ENCODE data around the gene CCDC12. TPM values are rescaled to one million over a fixed set of nuclear protein-coding genes. Genes with fewer than 3 reads are reported as not detected.

Gene CCDC12
- polyA plus RNA-seq, 1 of the 3 experiments (the other 2 are of a cell fraction) = 105 TPM

DNA sequence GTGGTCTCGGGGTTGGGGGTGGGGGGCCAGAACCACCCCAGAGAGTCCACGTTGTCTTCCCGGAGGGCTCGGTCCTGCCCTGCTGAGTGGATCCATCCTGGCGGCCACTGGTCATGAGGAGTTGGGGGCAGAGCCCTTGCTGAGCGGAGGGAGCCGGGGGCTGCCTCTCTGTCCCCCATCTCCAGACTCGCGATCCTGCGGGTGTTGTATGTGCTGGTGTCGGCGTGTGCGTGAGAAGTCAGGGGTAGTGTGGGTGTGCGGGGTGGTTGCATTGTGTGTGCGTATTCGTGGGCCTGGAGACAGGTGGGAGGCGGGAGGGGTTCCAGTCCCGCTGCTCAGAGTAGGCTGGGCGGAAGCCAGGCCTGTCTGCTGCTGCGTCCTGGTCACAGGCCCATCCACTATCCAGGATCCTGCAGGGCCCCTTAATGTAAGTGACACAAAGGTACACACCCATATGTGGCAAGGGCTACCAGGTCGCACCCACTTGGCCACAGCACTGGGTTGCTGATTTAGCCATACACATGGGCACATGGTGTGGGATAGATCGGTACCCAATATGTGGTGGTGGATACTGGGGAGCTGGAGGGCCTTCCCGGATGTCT is 33.7 kb upstream of the CCDC12 start:
- DNase-seq = no peak
- Histone ChIP-seq H3K36me3 (replicated peaks in 1 of 2; ENCODE audit: control insufficient read depth in 1 of 2, insufficient read depth in 2 of 2, low read length in 1 of 2) (peaks cover 0 to 12% of the 10 kb centered on the region in 2 experiments), H3K79me2 (ENCODE audit: insufficient read depth) (no peaks in the 10 kb centered on the region), H3K4me2 (peak overlapping the region; percentile 89; the same call in 1 of the 2 replicates), H3K9ac (no peak overlapping the region), H4K20me1 (ENCODE audit: insufficient read depth) (no peaks in the 10 kb centered on the region), H3K4me3 (ENCODE audit: low read depth in 2 of 2, low read length in 1 of 2) (peak overlapping the region in 1 of 2 experiments; percentile 48; a peak in 1 of 4 replicates), H3K9me2 (no peaks in the 10 kb centered on the region), H2AFZ (ENCODE audit: low read depth) (peak overlapping the region; percentile 87; the same call in 1 of the 2 replicates), H3K27ac (ENCODE audit: low read depth in 2 of 2, low read length in 1 of 2) (no peak overlapping the region), H3F3A (replicated peaks; ENCODE audit: insufficient read depth) (no peaks in the 10 kb centered on the region), H3K27me3 (ENCODE audit: insufficient read depth) (no peaks in the 10 kb centered on the region), H3K4me1 (ENCODE audit: control insufficient read depth in 1 of 2, insufficient read depth in 2 of 2, low read depth in 1 of 2, low read length in 1 of 2) (peaks cover 0 to 15% of the 10 kb centered on the region in 2 experiments; a peak in 1 of 4 replicates), H3K9me3 (no peaks in the 10 kb centered on the region)
- ChIA-PET CTCF (interaction anchor here (1.0 to 2.2 kb wide), 3 partner anchors 40 to 100 kb away, joined by 3 to 5 read pairs (median 3); no protein-coding TSS in a partner anchor), POLR2A (interaction anchor here (0.6 to 1.2 kb wide), 2 partner anchors 34 to 370 kb away, joined by 3 read pairs; partner anchors contain the start of gene PTPN23)
- no peak for TF ChIP-seq CHD2 (IDR thresholded peaks at IDR 0.05; ENCODE audit: low read length, partially characterized antibody)
- no peak for TF ChIP-seq RFX5 (IDR thresholded peaks at IDR 0.05; ENCODE audit: low read length)
- TF ChIP-seq GABPA (IDR thresholded peaks at IDR 0.05; ENCODE audit: low read depth) = no peak
- no peak for TF ChIP-seq RXRA (IDR thresholded peaks at IDR 0.05; ENCODE audit: borderline replicate concordance, low read depth)
- no peak for TF ChIP-seq NRF1 (IDR thresholded peaks at IDR 0.05; ENCODE audit: low read depth, low read length)
- TF ChIP-seq MXI1 (IDR thresholded peaks at IDR 0.05; ENCODE audit: low read depth, low read length) = no peak
- TF ChIP-seq TAF1 (IDR thresholded peaks at IDR 0.05; ENCODE audit: borderline replicate concordance, low read depth, low read length) = no peak
- TF ChIP-seq EP300 (IDR thresholded peaks at IDR 0.05; ENCODE audit: borderline replicate concordance in 1 of 2, low read depth in 1 of 2, low read length in 1 of 2) = no peak
- WGBS (ENCODE audit: low lambda C conversion rate) = 90% methylated on average over 19 of the region's 23 CpGs

DNA sequence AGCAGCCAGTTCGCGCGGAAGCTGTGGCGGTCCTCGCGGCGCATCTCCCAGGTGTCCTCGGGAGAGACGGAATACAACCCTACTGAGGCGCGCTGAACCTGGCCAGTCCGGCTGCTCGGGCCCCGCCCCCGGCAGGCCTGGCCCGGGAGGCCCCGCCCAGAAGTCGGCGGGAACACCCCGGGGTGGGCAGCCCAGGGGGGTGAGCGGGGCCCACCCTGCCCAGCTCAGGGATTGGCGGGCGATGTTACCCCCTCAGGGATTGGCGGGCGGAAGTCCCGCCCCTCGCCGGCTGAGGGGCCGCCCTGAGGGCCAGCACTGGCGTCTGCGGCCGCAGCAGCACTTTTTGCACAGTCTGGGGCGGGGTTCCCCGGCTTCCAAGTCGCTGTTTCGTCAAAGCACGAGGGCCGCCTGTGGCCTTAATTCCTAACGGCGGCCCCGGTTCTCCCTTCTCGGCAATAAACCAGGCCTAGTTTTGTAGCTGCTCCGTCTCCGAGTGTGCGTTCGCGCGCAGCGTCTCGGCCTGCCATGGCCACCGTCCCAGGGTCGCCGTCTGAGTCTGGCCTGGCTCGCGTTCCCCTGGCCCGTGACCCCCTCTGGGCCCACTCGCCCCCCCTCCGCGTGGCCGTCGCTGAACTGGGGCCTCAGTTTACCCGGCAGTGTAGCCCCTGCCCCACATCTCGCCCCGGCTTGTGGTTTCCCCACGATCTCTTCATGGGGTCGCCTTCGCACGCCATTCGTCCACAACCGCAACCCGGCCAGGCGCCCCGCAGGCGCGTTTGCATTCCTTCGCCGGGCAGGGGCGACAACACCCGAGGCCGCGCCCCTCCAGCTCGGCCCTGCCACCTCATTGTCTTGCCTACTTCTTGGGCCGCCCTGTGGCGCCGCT is 32.9 kb upstream of the CCDC12 start:
- Histone ChIP-seq H2AFZ (ENCODE audit: low read depth) (peak overlapping the region; percentile 87; the same call in 1 of the 2 replicates), H3K9me2 (no peaks in the 10 kb centered on the region), H3F3A (replicated peaks; ENCODE audit: insufficient read depth) (no peaks in the 10 kb centered on the region), H3K9ac (peak overlapping the region; percentile 65; the same call in 1 of the 2 replicates), H3K27ac (ENCODE audit: low read depth in 2 of 2, low read length in 1 of 2) (peak overlapping the region; percentile 42 to 72; a peak in 3 of 4 replicates), H3K36me3 (replicated peaks in 1 of 2; ENCODE audit: control insufficient read depth in 1 of 2, insufficient read depth in 2 of 2, low read length in 1 of 2) (peaks cover 0 to 12% of the 10 kb centered on the region in 2 experiments), H3K4me1 (ENCODE audit: control insufficient read depth in 1 of 2, insufficient read depth in 2 of 2, low read depth in 1 of 2, low read length in 1 of 2) (peaks cover 0 to 15% of the 10 kb centered on the region in 2 experiments; a peak in 1 of 4 replicates), H3K79me2 (ENCODE audit: insufficient read depth) (no peaks in the 10 kb centered on the region), H3K4me2 (peak overlapping the region; percentile 89), H4K20me1 (ENCODE audit: insufficient read depth) (no peaks in the 10 kb centered on the region), H3K9me3 (no peaks in the 10 kb centered on the region), H3K4me3 (ENCODE audit: low read depth in 2 of 2, low read length in 1 of 2) (peak overlapping the region; percentile 48 to 61), H3K27me3 (ENCODE audit: insufficient read depth) (no peaks in the 10 kb centered on the region)
- CTCF ChIA-PET = interaction anchor here (1.0 to 2.2 kb wide), 2 partner anchors 41 to 100 kb away, joined by 3 to 5 read pairs; no protein-coding TSS in a partner anchor
- WGBS (ENCODE audit: low lambda C conversion rate) = 50% methylated on average over 35 of the region's 85 CpGs
- DNase-seq = peak; percentile 99
- POLR2A ChIA-PET = interaction anchor here (1.0 to 1.2 kb wide), 3 partner anchors 19 to 371 kb away, joined by 3 to 5 read pairs (median 4); partner anchors contain the start of genes PTPN23 and SETD2
- TF ChIP-seq MXI1 (IDR thresholded peaks at IDR 0.05; ENCODE audit: low read depth, low read length) = no peak
- peak; percentile 88 for TF ChIP-seq POLR2AphosphoS5 (IDR thresholded peaks at IDR 0.05; ENCODE audit: low read depth, low read length)
- no peak for TF ChIP-seq FOXJ3 (CRISPR knock-in tag; IDR thresholded peaks at IDR 0.05)
- peak; percentile 59; the same call in 1 of the 2 replicates for TF ChIP-seq SIN3A (IDR thresholded peaks at IDR 0.05; ENCODE audit: borderline replicate concordance, low read depth, low read length)
- no peak for TF ChIP-seq GATA2 (CRISPR knock-in tag; IDR thresholded peaks at IDR 0.05)
- peak; percentile 74 for TF ChIP-seq GABPA (IDR thresholded peaks at IDR 0.05; ENCODE audit: low read depth)
- TF ChIP-seq, protein P1, sequence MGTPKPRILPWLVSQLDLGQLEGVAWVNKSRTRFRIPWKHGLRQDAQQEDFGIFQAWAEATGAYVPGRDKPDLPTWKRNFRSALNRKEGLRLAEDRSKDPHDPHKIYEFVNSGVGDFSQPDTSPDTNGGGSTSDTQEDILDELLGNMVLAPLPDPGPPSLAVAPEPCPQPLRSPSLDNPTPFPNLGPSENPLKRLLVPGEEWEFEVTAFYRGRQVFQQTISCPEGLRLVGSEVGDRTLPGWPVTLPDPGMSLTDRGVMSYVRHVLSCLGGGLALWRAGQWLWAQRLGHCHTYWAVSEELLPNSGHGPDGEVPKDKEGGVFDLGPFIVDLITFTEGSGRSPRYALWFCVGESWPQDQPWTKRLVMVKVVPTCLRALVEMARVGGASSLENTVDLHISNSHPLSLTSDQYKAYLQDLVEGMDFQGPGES (IDR thresholded peaks at IDR 0.05; ENCODE audit: low read depth, low read length) = no peak
- TF ChIP-seq TAF1 (IDR thresholded peaks at IDR 0.05; ENCODE audit: borderline replicate concordance, low read depth, low read length) = peak; percentile 66
- no peak for TF ChIP-seq JUND (IDR thresholded peaks at IDR 0.05)
- TF ChIP-seq, protein P2, sequence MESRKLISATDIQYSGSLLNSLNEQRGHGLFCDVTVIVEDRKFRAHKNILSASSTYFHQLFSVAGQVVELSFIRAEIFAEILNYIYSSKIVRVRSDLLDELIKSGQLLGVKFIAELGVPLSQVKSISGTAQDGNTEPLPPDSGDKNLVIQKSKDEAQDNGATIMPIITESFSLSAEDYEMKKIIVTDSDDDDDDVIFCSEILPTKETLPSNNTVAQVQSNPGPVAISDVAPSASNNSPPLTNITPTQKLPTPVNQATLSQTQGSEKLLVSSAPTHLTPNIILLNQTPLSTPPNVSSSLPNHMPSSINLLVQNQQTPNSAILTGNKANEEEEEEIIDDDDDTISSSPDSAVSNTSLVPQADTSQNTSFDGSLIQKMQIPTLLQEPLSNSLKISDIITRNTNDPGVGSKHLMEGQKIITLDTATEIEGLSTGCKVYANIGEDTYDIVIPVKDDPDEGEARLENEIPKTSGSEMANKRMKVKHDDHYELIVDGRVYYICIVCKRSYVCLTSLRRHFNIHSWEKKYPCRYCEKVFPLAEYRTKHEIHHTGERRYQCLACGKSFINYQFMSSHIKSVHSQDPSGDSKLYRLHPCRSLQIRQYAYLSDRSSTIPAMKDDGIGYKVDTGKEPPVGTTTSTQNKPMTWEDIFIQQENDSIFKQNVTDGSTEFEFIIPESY (IDR thresholded peaks at IDR 0.05; ENCODE audit: borderline replicate concordance, low read depth) = no peak
- no peak for TF ChIP-seq FOXM1 (IDR thresholded peaks at IDR 0.05; ENCODE audit: low read depth)
- no peak; the same call in 1 of the 2 replicates for TF ChIP-seq RAD21 (IDR thresholded peaks at IDR 0.05; ENCODE audit: low read length)
- TF ChIP-seq, protein P3, sequence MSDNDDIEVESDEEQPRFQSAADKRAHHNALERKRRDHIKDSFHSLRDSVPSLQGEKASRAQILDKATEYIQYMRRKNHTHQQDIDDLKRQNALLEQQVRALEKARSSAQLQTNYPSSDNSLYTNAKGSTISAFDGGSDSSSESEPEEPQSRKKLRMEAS (IDR thresholded peaks at IDR 0.05; ENCODE audit: low read depth) = peak; percentile 57
- TF ChIP-seq, protein P4, sequence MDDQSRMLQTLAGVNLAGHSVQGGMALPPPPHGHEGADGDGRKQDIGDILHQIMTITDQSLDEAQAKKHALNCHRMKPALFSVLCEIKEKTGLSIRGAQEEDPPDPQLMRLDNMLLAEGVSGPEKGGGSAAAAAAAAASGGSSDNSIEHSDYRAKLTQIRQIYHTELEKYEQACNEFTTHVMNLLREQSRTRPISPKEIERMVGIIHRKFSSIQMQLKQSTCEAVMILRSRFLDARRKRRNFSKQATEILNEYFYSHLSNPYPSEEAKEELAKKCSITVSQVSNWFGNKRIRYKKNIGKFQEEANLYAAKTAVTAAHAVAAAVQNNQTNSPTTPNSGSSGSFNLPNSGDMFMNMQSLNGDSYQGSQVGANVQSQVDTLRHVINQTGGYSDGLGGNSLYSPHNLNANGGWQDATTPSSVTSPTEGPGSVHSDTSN (IDR thresholded peaks at IDR 0.05) = peak; percentile 92

Data from SK-N-SH (cell line).